Thyroid gland (tissue), 4 donors: Measurements from ENCODE around the gene RAPH1. TPM values are rescaled to one million over a fixed set of nuclear protein-coding genes. Genes with fewer than 3 reads are reported as not detected.

Experiments
- DNase-seq, 2 donors: peaks; one replicate each; pipeline ENCODE4 v3.0.0-alpha.2; 2019
- H3K27ac ChIP-seq, 3 donors: fragments of 200-600 bp; sonication (generic); 1 replicate in 2 of 3; 2 replicates in 1 of 3; pipeline ENCODE4 v1.5.1; 2016 to 2019; ENCODE audit warnings: mild to moderate bottlenecking in 1 of 3, moderate library complexity in 1 of 3
- H3K27me3 ChIP-seq: fragments of 200-600 bp; sonication (generic); one replicate; pipeline ENCODE4 v1.5.1; 2019
- H3K36me3 ChIP-seq, 2 donors: fragments of 200-600 bp; sonication (generic); one replicate each; pipeline ENCODE4 v1.5.1; 2016 to 2019
- H3K4me1 ChIP-seq, 2 donors: fragments of 200-600 bp; sonication (generic); one replicate each; pipeline ENCODE4 v1.5.1; 2017 to 2019
- H3K4me3 ChIP-seq, 3 donors: fragments of 200-600 bp; sonication (generic); replicated peaks in 1 of 3; 1 replicate in 2 of 3; 2 replicates in 1 of 3; pipeline ENCODE4 v1.5.1; 2016; ENCODE audit warnings: mild to moderate bottlenecking in 1 of 3
- H3K9me3 ChIP-seq: fragments of 200-600 bp; sonication (generic); one replicate; pipeline ENCODE4 v1.5.1; 2017
- CTCF ChIP-seq, 6 experiments: fragments of 200-600 bp in 3 of 6; fragments of 450-650 bp in 3 of 6; sonication (generic) in 3 of 6; IDR thresholded peaks; one replicate each; pipeline ENCODE4 v1.5.1; 2016 to 2019; ENCODE audit warnings: antibody characterized with exemption in 6 of 6, mild to moderate bottlenecking in 2 of 6, inconsistent platforms in 1 of 6, moderate library complexity in 1 of 6
- POLR2A ChIP-seq, 2 donors: fragments of 450-650 bp; IDR thresholded peaks; one replicate each; pipeline ENCODE4 v1.6.1; 2017; ENCODE audit warnings: antibody characterized with exemption in 2 of 2, mild to moderate bottlenecking in 2 of 2, moderate library complexity in 1 of 2
- WGBS, 2 donors: methylation state at CpG; one replicate each; pipeline ENCODE4 v1.1.5; 2017; 5-methylcytosine and 5-hydroxymethylcytosine counted together
- intact Hi-C: fragments of 100-400 bp; cut with DNase I; formaldehyde crosslinking; loops from one replicate; pipeline ENCODE4 v1.15.1; 2023
- total RNA-seq, 4 donors: library from RNA; depleted of rRNA; stranded (reverse); fragments of >200 nt; gene quantifications; one replicate each; pipeline ENCODE4 v1.2.3, GENCODE V29; 2016

The RAPH1 gene
- total RNA-seq, 4 donors from 2014 or later = 67.3 to 187 (median 99.4) TPM

DNA sequence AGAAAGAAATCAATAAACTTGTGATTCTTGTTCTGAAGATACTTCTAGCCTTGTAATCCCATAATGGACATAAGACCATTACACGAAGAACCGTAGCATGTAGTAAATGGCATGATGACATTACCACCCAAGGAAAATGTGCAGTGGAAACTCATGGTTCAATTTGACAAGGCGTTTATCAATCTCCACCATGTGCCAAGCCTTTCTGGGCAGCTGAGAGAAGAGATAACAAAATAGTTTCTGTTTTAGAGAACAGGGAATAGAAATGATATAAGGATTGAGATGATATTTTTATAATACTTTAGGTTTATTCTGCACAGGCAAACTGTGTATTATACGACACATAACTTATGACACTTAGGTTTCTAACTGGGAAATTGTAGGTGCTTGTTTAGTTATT, 187.7 kb downstream of the RAPH1 start:
- no peaks in the 10 kb centered on the region for H3K36me3 ChIP-seq
- no peaks in the 10 kb centered on the region for H3K4me1 ChIP-seq
- TF ChIP-seq POLR2A (IDR thresholded peaks at IDR 0.05) (no peak), CTCF (IDR thresholded peaks at IDR 0.05) (no peak)
- H3K9me3 ChIP-seq = no peaks in the 10 kb centered on the region
- DNase-seq = no peak
- no peaks in the 10 kb centered on the region for H3K27me3 ChIP-seq
- no peak overlapping the region for H3K4me3 ChIP-seq
- intact Hi-C loops = no loop called here
- 88 to 94% methylated on average over 4 of the region's 4 CpGs for WGBS, 2 donors
- H3K27ac ChIP-seq = no peak overlapping the region

DNA sequence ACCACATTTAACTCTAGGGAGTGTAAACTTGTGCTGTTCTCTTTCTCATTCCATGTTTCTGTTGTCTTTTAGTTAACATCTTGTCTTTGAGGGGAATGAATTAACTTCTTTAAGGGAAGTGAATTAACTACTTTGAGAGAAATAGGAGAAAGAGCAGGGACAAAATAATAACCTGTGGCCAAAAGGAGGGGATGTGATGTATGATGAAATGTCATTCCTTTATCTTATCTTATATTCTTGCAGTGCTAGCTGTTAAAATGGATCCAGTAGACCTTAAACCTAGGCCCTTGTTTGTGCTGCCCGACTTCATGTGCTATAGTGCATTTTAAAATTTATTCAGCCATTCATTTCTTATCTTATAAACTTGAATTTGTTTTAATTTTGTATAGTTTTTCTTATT, 188.5 kb downstream of the RAPH1 start:
- H3K27me3 ChIP-seq = no peaks in the 10 kb centered on the region
- no peaks in the 10 kb centered on the region for H3K9me3 ChIP-seq
- TF ChIP-seq CTCF (IDR thresholded peaks at IDR 0.05) (no peak), POLR2A (IDR thresholded peaks at IDR 0.05) (no peak)
- H3K36me3 ChIP-seq = no peaks in the 10 kb centered on the region
- intact Hi-C loops = no loop called here
- H3K4me1 ChIP-seq = peaks cover under 1% of the 10 kb centered on the region in 2 donors
- DNase-seq = no peak
- no peak overlapping the region for H3K27ac ChIP-seq
- H3K4me3 ChIP-seq = no peak overlapping the region
- 92 to 98% methylated on average over 1 of the region's 1 CpG for WGBS, 2 donors

- no peaks in the 10 kb centered on the region for H3K27me3 ChIP-seq
- no peak overlapping the region for H3K27ac ChIP-seq
- no peaks in the 10 kb centered on the region for H3K9me3 ChIP-seq
- H3K4me1 ChIP-seq = peaks cover 16 to 17% of the 10 kb centered on the region in 2 donors
- DNase-seq = no peak
- TF ChIP-seq POLR2A (IDR thresholded peaks at IDR 0.05) (no peak), CTCF (IDR thresholded peaks at IDR 0.05) (no peak)
- H3K36me3 ChIP-seq = no peaks in the 10 kb centered on the region
- H3K4me3 ChIP-seq = no peak overlapping the region
- intact Hi-C loops = no loop called here
- WGBS, 2 donors = 96 to 97% methylated on average over 12 of the region's 12 CpGs
These were observed 190.4 kb downstream of the RAPH1 start for GRCh38 chr2:203344667-203345066.

Other genes starting within 250 kb of the RAPH1 start
- gene ABI2, start 206.9 kb downstream of the RAPH1 start, total RNA-seq = 10 to 100 TPM; 64.6 to 77.6 (median 67.6) TPM
- 1 to 10 TPM in 1 of 4 donors, under 1 TPM in 3; 0.20 to 1.3 (median 0.51) TPM for gene CD28, start 171.3 kb upstream of the RAPH1 start, total RNA-seq